Retinal pigment epithelial cell (primary cell): Measurements from ENCODE around the gene TAPBPL.
"Not testable (repeated sequence)": the region's sequence is repeated elsewhere in the genome, so short reads cannot be mapped to it uniquely, and the experiment has no call there.

Experiments
- DNase-seq: peaks from one replicate; pipeline ENCODE4 v3.0.0-alpha.2; 2010; ENCODE audit warnings: low read depth
- H3K4me3 ChIP-seq: 2 replicates; pipeline ENCODE4 v1.5.1; 2011; ENCODE audit warnings: mild to moderate bottlenecking, low read length, control low read depth, moderate library complexity
- CTCF ChIP-seq: conservative IDR thresholded peaks from 2 replicates; pipeline ENCODE4 v1.5.1; 2011; ENCODE audit warnings: low read depth, low read length, control low read depth, inconsistent platforms

Gene TAPBPL

DNA sequence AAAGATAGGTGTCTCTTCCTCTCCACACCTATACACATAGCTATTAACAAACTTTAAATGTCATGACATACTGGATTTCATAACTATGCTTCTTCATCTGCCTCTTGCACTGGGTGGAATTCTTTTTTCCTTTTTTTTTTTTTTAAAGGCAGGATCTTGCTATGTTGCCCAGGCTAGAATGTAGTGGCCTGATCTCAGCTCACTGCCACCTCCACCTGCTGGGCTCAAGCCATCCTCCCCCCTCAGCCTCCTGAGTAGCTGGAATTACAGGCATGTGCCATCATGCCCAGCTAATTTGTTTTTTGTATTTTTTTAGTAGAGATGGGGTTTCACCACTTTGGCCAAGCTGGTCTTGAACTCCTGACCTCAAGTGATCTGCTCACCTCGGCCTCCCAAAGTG, 36.4 kb downstream of the TAPBPL start:
- no peak for DNase-seq
- no peak overlapping the region for H3K4me3 ChIP-seq
- no peak for TF ChIP-seq CTCF

DNA sequence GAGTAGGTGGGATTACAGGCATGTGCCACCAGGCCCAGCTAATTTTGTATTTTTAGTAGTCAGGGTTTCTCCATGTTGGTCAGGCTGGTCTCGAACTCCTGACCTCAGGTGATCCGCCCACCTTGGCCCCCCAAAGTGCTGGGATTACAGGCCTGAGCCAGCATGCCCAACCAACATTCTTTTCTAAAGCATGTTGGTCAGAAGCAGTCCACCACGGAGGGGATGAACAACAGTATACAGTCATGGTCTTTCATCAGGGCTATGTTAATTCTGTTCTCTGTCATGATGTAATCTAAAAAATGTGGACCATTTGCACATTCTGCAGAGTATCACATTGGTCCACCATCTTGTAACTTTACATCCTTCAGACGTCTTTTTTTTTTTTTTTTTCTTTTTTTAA, 37.6 kb downstream of the TAPBPL start:
- no peak overlapping the region for H3K4me3 ChIP-seq
- TF ChIP-seq CTCF = no peak
- DNase-seq = no peak

DNA sequence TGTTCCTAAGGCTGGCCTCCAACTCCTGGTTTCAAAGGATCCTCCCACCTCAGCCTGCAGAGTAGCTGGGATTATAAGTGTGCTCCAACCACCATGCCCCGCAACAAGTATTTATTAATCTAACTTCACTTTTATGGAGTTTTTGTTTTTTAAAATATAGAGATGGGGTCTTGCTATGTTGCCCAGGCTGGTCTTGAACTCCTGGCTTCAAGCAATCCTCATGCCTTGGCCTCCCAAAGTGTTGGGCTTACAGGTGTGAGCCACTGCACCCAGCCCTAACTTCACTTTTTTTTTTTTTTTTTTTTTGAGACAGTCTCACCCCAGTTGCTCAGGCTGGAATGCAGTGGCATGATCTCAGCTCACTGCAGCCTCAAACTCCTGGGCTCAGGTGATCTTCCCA, 38.8 kb downstream of the TAPBPL start:
- not testable (repeated sequence) for H3K4me3 ChIP-seq, DNase-seq

- no peak for TF ChIP-seq CTCF
- peak within 1 kb of the TSS; percentile 98 for H3K4me3 ChIP-seq
- peak; percentile 85 for DNase-seq
These were observed 41.1 kb downstream of the TAPBPL start, which contains the start of gene MRPL51 for GRCh38 chr12:6492838-6493496. TSS of gene MRPL51 (minus strand) at chr12:6493262. CDS start at chr12:6493136, 126 bp downstream.

DNA sequence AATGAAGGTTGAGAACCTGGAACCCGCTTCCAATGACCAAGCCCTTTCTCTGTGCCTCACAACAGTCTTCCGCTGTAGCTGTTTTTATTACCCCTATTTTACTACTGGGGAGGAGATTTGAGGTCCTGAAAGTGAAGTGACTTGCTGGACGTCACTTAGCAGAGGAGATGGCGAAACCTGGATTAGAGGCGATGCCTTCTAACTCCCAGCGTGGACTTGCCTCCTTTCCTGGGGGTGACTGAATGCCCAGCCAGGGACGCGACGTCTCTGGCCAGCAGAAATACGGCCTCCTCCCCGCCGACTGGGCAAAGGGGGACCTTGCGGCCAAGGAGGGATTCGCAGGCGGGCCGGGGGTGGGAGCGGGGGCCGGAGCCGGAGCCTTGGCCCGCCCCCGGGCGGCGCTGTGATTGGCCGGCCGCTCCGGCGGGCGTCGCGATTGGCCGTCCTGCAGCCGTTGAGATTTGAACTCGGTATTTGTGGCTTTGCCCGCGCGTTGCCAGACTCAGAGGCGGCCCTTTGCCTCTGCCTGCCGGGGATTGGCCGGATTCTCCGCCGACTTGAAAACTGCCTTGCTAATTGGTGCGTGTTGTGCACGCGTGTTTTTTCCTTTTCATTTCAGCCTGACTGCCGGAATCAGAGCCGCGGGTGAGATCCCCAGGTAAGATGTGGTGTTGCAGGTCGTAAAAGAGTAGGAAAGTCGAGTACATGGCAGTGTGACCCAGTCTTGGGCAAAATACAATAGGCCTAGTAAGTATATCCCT, 41.8 kb downstream of the TAPBPL start, which contains the start of gene NCAPD2:
Gene NCAPD2 (plus strand): TSS at position 606 of the 761 bp plus-strand sequence. CDS start 997 bp downstream, outside the sequence.
- no peak for TF ChIP-seq CTCF
- DNase-seq = peak; percentile 80

DNA sequence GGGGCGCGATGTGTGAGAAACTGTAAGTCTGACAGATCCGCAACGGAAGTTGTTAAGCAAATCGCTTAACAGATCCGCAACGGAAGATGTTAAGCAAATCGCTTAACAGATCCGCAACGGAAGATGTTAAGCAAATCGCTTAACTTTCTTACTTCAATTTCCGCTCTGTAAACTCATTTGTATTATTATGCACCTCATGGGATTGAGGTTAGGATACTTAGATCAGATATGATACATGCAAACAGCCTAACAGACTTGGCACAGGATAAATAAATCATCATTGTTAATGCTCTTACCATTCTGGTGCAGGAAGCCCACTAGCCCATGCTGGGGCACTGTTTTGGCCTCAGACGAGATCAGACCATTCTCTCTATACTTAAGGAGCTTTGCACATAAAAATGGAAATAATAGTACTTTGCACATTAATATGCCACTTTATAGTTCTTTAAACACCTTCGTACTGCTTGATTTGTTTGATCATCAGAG, 42.5 kb downstream of the TAPBPL start:
- no peak for DNase-seq
- H3K4me3 ChIP-seq = peak overlapping the region; percentile 80
- peak; percentile 37 for TF ChIP-seq CTCF

More for the DNA sequence above, 41.8 kb downstream of the TAPBPL start, which contains the start of gene NCAPD2:
- H3K4me3 ChIP-seq = peak within 1 kb of the TSS; percentile 98

- peak overlapping the region; percentile 80 for H3K4me3 ChIP-seq
- TF ChIP-seq CTCF = no peak
- no peak for DNase-seq
These were observed 43.1 kb downstream of the TAPBPL start for GRCh38 chr12:6494968-6495367.

GRCh38 chr12:6497291-6497690, 45.4 kb downstream of the TAPBPL start:
- DNase-seq, H3K4me3 ChIP-seq: not testable (repeated sequence)
